Esophagus muscularis mucosa (tissue), 3 donors: Measurements from ENCODE around the gene UBAP1L.

Experiments used
- CTCF ChIP-seq, 3 experiments: fragments of 200-600 bp in 2 of 3; fragments of 450-650 bp in 1 of 3; sonication (generic) in 2 of 3; IDR thresholded peaks; one replicate each; pipeline ENCODE4 v1.5.1; 2017 to 2019; ENCODE audit warnings: antibody characterized with exemption in 3 of 3, mild to moderate bottlenecking in 2 of 3, moderate library complexity in 1 of 3
- EP300 ChIP-seq: sonication (generic); formaldehyde crosslinking; IDR thresholded peaks from one replicate; pipeline ENCODE4 v1.6.1; 2017; ENCODE audit warnings: antibody characterized with exemption

- TF ChIP-seq EP300 = no peak
- no peak for TF ChIP-seq CTCF (IDR thresholded peaks at IDR 0.05)
Measured at GRCh38 chr15:65154720-65155119, 39.7 kb upstream of the UBAP1L start.
